Stimulated activated CD8-positive, alpha-beta memory T cell treated with anti-CD3 and anti-CD28 coated beads, Interleukin-15, amount 100 ng/mL, for 24 hours (primary cell): Measurements from ENCODE around the gene C1QTNF6.

Experiments
- DNase-seq: peaks from one replicate; pipeline ENCODE4 v3.0.0-alpha.2; 2020; ENCODE audit warnings: low read depth

Gene C1QTNF6

DNA sequence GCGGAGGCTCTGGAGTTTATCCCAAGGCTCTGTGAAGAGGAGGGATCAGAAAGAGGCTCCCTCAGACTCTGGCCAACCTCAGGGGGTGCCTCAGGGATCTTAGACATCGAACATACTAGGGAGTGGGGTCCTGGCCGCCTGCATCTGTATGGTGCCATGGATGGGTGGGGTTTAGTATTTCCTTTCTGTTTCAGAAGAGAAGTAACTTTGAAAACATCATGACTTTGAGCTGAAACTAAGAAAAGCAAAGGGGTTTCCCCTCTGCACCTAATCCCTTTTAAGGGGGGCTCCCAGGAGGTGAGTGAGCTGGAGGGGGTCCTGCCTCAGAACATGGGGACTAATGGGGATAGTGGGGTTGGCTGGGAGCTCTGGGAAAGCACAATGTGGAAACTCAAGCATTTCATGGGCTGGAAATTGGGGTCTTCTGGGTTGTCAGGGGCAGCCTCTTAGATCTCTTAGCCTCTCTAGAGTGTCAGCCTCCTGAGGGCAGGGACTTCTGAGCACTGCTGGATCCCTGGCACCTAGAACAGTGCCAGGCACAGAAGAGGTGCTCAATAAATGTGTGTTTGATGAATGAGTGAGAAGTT, 36.0 kb upstream of the C1QTNF6 start:
- DNase-seq, result no peak

DNA sequence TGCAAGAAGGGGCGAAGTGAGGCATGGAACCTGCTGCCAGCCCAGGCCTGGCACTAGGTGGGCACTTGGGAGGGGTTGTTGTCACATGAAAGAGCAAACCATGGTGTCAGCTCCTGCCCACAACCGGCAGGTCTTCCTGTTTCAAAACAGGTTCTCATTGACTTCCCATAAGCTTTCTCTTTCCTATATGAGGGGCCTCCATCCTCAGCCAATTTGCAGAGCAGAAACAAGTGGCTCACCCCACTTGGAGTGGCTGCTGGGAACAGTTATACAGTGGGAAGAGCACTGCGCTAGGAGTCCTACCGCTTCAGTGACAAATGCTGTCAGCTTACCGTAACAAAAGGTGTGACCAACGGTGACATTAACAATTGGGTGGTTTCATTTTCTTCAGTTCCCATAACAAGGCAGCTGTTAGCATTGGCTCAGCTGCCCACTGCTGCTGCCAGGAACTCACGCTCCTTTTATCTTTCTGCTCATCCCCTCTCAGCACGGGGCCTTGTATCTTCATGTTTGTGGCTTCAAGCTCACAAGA, 34.5 kb upstream of the C1QTNF6 start:
- DNase-seq, result no peak

DNA sequence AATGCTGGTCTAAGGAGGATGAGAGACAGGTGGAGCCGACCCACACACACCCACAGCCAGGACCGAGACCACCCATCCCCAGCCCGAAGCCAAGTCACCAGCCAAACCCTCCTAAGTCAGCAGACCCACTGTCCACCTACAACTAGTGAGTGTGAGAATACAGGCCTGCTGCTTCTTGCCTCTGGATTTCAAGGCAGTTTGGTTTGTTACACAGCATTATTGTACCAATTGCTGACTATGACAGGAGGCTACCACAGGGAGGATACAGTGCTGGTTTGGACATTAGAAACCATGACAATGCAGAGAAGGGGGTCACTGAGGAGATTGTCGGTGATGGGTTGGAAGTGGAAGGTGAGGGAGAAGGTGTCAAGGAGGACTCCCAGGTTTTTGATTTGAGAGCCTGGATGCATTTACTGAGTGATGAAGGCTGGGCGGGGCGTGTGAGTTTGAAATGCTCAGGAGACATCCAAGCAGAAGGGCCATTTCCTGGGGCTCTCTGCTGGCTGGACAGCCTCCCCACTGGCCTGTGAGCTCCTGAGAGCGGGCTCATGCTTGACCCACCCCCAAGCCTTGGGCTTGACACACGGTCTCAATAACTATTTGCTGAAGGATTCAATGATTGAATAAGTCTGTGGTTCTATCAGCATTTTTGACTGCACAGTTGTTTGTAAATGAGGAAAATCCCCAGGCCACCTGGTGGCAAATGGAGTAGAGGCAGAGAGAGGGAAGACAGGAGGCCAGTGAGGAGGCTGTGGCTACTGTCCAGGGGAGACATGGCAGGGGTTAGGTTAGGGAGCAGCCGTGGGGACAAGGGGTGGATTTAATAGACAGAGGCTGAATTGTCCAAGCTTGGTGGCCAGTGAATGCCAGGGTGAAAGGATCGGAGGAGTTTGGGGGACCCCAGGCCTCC, 33.6 kb upstream of the C1QTNF6 start:
- DNase-seq, result no peak

DNA sequence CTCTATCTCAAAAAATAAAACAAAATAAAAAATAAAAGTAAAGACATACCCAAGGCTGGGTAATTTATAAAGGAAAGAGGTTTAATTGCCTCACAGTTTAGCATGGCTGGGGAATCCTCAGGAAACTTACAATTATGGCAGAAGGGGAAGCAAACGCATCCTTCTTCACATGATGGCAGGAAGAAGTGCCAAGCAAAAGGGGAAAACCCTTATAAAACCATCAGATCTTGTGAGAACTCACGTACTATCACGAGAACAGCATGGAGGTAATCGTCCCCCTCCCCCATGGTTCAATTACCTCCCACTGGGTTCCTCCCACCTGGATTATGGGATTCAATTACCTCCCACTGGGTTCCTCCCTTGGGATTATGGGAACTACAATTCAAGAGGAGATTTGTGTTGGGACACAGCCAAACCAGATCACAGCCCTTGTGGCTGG, 32.5 kb upstream of the C1QTNF6 start:
- no peak for DNase-seq

DNA sequence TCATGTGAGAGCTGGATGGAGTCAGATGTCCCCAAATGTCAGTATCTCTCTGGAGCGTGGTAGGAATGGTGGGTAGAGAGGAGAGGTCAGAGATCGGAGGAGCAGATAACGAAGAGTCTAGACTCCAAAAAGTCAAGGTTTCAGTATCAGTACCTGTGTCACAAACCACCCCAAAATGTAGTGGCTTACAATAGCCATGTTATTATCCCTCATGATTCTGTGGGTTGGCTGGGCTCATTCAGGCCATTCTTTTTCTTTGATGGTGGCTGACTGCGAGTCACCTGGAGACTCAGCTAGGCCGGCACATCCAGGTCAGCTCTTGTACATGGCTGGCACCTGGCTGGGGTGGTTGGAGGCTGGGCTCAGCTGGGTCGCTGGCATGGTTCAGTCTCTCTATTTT, 31.5 kb upstream of the C1QTNF6 start:
- no peak for DNase-seq

DNA sequence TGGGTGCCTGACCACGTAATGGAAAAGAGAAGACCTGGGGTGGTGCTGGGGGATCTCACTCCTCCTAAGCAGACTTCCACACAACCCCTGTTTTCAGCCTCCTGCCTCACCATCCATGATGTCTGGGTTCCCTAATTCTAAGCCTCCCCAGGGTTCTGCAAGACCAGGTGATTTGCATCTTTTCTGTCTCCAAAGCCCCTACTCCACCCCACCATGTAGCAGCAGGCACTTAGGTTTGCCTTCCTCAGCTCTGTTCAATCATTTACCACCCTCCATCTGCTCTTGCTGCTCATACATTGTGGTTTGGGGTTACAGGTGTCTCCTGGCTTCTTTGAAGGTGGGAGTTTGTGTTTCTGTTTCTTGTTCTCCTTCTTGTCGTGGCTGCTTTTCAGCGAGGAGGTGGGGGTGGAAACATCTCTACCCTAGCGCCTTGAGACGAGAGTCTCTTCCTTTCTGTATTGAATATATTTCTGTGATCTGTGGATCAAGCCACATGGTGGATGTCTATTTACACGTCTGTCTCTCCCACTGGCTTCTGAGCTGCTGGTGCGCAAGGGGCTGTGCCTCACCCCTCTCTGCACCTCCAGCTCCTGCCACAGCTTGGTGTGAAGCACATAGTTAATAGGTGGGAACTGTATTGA, 30.8 kb upstream of the C1QTNF6 start:
- no peak for DNase-seq

DNA sequence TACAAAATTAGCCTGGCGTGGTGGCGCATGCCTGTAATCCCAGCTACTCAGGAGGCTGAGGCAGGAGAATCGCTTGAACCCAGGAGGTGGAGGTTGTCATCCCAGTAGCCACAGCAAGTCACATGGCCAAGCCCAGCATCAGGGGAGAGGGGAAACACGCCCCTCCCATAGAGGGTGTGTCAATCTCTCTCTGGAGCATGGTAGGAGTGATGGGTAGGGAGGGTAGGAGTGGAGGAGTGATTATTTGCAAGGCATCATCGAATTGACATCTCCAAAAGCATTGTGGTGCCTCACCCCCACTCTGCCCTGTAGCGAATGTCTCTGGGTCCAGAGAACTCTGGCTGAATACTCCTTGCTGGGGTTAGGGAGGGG, 30.3 kb upstream of the C1QTNF6 start:
- no peak for DNase-seq

DNA sequence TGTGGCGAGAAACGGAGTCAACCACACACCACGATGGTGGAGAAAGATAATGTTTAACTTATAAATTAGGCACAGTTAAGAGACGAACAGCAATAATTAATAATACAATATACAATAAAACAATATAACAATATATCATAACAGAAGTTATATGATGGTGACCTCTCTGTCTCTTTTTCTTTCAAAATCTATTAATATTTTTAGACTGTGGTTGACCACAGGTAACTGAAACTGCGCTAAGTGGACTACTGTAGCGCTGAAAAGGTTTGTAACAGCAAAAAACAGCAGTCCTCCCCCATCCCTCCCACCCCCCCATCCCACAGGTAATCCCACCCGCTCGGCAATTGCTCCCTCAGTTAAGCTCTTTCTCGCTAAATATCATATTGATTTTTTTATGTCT, 27.8 kb upstream of the C1QTNF6 start:
- no peak for DNase-seq

DNA sequence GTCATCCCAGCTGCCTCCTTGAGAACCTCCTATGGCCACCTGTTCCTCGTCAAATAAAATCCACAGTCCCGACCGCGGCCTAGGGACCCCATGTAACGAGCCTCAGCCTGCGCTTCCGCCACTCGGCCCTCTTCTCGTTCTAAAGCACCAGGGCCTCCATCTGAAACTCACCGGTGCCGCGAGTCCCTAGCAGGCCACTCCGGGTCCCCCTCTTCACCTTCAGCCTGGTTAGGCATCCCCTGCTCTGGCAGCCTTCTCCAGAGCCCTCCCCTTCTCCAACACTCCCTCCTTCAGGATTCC, 26.6 kb upstream of the C1QTNF6 start:
- no peak for DNase-seq

DNA sequence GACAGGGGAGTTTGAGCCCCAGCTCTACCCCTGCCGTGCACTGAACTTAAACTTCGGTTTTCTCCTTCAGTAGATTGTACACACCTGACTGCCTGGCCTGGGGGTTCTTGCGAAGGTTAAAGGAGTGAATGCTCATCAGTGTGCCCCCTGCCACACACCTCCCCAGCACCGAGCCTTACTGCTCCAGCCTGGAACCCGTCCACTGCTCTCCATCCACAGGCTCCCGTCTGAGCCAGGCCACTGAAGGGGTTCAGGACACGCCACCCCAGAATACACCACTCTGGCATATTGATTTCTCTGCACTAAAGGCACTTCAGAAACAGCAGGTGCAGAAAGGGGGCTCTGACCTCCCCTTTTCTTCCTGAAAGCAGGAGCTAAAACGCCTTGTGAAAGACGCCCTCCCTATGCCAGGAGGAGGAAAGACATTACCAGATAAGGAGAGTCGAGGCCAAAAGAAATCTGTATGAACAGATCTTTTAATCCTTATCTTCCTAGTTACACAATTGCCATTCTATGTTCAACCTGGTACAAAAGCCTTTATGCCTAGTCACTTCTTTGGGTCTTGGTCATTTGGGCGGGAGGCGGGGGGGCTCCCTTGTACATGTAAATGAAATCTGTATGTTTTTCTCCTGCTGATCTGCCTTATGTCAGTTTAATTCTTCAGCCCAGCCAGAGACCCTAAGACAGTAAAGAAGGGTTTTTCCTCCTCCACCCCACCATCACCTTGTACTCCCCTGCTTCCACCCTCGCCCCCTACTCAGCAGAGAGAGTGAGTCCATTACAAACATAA, 26.1 kb upstream of the C1QTNF6 start:
- DNase-seq, result no peak

DNA sequence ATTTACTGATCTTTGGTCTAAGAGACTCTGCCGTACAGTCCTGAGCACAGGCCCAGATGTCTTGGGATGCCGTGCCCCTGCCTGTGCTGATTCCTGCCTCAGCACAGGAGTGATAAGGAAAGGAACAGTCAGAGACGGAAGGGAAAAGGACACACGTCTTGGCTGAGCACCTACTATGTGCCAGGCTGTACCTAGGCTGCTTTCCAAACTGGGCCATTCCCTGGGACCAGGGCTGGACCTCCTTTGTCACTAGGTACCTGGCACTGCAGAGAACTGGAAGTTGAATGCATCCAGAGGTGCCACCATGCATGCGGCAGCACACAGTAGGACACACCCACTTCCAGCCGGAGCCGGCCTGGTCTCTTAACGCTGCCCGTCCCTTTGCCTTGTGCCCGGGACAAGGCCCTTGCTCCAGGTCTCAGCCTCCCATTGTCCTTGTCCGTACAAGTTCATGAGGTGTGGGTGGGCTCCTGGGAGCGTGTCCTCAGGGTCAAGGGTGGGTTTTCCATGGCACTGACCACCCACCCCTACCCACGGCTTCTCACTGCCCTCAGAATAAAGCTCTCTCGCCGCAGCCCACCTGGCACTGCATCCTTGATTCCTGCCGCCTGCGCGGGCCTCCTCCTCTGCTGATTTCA, 25.3 kb upstream of the C1QTNF6 start:
- DNase-seq, result no peak

DNA sequence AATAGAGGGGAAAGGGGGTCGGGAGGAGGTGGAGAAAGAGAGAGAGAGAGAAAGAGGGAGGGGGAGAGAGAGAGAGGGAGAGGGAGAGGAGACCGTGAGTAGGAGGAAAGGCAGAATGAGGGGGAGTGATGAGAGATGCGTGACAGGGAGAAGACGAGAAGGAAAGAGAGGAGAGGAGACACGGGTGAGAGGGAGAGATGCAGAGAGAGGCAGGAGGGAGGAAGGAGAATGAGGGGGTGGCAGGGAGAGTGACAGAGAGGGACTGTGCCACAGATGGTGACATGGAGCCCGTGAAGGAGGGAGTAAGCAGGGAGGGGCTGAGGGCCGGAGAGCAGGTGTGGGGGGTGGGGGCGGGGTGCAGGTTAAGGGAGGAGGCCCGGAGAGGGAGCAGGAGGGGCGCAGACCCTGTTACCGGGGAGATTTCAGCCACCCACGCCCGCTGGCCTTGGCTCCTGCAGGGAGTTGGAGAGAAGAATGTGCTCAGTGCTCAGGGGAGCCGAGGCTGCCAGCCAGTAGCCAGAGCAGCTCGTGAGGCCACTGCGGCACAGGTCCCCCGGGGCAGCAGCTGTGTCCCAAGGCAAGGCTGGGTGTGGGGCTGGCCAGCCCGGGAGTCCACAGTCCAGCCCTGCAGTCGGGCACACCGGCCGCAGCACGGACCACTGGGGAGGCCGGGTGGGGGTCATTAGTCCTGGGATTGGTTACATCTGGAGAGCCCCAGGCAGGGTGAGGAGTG, 24.3 kb upstream of the C1QTNF6 start, which contains the start of gene SSTR3:
SSTR3 (minus strand) TSS at position 304 of the 733 bp plus-strand sequence. CDS start 4,674 bp downstream, outside the sequence.
- no peak for DNase-seq

DNA sequence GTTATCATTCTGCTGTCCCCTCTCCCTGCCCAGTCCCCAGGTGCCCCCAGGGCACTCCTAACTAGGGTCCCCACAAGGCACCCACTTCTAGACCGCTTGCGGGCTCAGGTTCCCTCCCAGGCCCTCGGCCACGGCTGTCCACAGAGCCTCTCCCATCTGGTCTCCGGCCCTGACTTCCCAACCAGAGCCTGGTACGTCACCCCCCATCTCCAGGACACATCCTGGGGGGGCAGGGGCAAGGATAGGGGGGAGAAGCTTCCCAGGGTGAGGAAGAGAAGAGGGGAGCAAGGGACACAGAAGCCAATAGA, 23.8 kb upstream of the C1QTNF6 start:
- DNase-seq, result no peak

DNA sequence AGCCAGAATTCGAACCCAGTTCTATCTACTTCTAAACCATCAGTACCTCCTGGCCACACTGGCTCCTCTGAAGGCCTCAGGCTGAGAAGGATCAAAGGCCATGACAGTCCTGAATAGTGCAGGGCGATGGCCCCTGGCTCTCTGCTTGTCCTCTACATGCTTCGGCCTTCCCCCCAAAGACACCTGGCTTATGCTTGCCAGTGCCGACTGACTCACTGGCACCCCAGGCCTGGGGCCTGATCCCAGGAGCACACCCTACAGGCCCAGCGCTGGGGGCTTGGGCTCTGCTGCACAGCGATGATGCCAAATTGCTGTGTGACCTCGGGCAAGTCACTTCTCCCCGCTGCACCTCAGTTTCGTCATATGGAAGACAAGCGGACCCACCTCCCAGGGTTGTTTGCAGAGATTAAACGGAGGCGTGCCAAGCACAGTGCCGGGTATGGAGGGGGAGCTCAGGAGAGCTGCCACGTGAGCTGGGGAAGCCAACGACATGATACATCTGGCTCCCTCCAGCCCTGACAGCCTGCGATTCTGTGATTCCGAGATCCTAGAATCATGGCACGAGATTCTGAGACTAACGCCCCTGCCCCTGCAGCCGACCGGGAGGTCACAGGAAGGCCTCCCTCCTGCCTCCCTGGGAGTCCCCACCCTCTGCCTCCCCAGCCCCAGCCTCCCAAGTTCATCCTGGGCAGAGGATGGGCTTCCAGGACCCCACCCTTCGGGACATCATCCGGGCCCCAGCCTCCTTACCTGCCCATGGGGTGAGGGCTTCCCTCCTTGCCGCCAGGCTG, 23.2 kb upstream of the C1QTNF6 start:
- DNase-seq, result no peak

DNA sequence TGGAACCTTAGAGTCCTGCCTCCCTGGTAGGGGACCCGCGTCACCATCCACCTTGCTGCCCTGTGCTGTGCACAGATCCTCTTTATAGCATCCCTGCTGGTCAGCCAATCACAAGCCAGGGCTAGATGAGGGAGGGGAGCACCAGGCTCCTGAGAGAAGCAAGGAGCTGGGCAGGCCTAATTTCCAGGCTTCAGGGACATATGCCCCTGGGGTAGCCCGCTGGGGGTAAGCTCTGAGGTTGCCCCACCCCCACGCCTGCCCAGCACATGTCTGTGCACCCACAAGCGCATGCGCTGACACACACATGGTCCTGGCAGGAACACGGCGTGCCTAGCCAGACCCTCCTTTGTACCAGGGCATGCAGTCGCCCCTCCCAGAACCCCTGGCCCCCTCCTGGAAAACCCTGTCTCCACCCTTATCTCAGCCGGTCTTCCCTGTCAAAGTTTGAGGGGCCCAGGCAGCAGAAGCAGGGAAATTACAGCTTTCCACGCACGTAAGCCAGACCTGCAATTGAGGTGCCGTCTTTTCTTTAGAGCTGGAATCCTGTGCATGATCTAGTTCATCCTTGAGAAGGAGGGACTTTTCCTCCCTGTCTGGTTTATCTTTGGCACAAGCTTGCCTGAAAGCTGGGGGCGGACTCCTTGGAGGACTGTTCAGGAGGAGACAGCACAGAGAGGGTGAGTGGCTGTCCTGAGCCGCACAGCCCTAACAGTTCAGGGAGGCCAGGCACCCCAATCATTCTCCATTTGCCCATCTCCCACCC, 22.2 kb upstream of the C1QTNF6 start:
- DNase-seq, result no peak

DNA sequence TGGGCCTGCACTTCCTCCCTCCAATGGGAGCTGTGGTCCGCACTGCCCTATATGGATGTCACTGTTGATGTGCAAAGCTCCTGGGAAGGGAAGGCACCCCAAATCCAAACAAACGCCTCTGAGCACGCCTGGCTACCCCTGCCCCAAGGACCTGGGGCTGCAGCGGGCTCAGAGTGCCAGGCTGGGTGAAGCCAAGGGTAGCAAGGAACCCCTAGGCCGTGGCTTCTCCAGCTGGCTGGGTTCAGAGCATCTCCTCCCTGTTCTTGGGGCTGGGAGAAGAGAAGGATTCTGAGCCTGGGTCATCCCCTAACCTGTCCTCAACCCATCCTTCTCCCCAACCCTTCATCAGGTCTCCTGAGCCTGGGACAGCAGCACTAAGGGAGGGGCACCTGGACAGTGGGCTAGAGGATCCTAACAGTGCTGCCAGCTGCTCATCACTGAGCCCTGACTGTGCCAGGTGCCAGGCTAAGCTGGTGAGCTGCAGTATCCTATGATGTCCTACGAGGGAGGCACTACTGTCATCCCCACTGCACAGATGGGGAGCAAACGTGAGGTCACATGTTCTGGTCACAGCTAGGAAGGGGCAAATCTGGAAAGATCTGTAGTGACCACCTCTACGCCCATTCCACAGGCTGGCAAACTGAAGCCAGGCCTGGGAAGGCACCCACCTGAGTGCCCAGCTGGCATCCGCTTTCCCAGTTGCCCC, 21.2 kb upstream of the C1QTNF6 start:
- DNase-seq, result no peak

DNA sequence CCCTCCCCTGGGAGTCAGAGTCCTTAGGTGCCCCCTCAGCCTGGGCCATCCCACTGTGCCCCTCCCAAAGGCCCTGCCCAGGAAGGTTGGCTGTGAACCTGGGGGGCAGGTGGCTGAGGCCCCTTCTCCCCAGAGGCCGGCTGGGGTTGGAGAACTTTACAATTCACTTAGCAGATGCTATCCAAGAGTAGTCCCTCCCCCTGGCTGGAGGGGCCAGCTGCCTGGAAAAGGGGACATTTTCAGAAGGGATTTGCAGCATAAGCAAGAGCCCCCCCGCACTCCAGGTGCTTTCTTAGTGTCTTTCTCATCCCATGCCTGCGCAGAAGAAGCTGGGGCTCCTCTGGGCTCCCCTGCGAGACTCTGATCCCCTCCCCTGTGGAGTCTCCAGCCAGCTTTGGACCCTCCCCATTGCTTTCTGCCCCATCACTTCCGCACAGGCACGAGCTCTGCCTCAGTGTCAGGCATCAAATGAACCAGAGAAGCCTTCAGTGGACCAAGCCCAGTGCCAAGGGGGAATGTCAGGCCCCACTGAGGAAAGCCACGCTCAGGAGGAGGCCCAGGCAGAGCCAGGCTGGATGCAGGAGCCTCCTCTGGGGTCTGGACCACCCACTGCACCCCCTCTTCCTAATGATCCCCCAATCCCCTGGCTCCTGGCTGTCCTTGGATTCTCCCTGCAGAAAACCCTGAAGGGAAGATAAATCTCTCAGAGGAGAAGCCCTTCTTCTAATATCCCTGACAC, 20.5 kb upstream of the C1QTNF6 start:
- DNase-seq, result no peak

DNA sequence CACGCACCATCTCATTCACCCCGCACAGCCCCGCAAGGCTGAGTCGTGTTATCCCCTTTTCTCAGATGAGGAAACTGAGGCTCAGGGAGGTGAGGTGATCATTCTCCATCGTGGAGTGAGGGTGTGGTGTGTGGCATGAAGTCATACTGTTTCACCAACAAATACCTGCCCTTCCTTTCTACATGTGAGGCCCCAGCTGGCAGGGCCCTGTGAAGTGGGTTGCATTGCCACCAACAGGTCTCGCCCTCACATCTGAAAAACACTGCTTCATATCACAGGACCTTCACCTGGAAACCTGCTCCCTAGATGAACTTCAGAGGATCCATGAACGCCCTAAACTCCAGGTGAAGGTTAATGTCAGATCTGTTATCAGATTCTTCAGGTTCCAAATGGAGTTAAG, 19.9 kb upstream of the C1QTNF6 start:
- DNase-seq, result no peak
